Spleen (tissue), 11 donors: ENCODE measurements around the gene NCDN. TPM values are rescaled to one million over a fixed set of nuclear protein-coding genes. Genes with fewer than 3 reads are reported as not detected.

Experiments
- DNase-seq: peaks from one replicate; pipeline ENCODE4 v3.0.0-alpha.2; 2020
- H3K27ac ChIP-seq, 8 donors: fragments of 200-600 bp; sonication (generic) in 7 of 8; 1 replicate in 4 of 8; 2 replicates in 4 of 8; pipeline versions ENCODE4 v1.5.0 to v1.8.0; 2016 to 2021; ENCODE audit warnings: inconsistent platforms in 4 of 8, mild to moderate bottlenecking in 4 of 8, moderate library complexity in 1 of 8
- H3K27me3 ChIP-seq, 7 donors: fragments of 200-600 bp; sonication (generic) in 6 of 7; replicated peaks in 1 of 7; 1 replicate in 4 of 7; 2 replicates in 3 of 7; pipeline versions ENCODE4 v1.5.0 to v1.8.0; 2016 to 2021; ENCODE audit warnings: inconsistent platforms in 3 of 7, mild to moderate bottlenecking in 1 of 7
- H3K36me3 ChIP-seq, 6 donors: fragments of 200-600 bp; sonication (generic) in 5 of 6; 1 replicate in 4 of 6; 2 replicates in 2 of 6; pipeline versions ENCODE4 v1.5.0 to v1.8.0; 2016 to 2021; ENCODE audit warnings: inconsistent platforms in 2 of 6
- H3K4me1 ChIP-seq, 6 donors: fragments of 200-600 bp; sonication (generic) in 5 of 6; 1 replicate in 3 of 6; 2 replicates in 3 of 6; pipeline versions ENCODE4 v1.5.0 to v1.8.0; 2016 to 2021; ENCODE audit warnings: inconsistent platforms in 3 of 6
- H3K4me3 ChIP-seq, 8 donors: fragments of 200-600 bp; sonication (generic) in 7 of 8; 1 replicate in 4 of 8; 2 replicates in 4 of 8; pipeline versions ENCODE4 v1.5.0 to v1.8.0; 2016 to 2021; ENCODE audit warnings: inconsistent platforms in 4 of 8, mild to moderate bottlenecking in 4 of 8, moderate library complexity in 2 of 8
- H3K9me3 ChIP-seq, 8 donors: fragments of 200-600 bp; sonication (generic) in 7 of 8; 1 replicate in 4 of 8; 2 replicates in 4 of 8; pipeline versions ENCODE4 v1.5.0 to v1.8.0; 2016 to 2021; ENCODE audit warnings: inconsistent platforms in 4 of 8
- POLR2A ChIP-seq, 3 donors: fragments of 450-650 bp; IDR thresholded peaks; one replicate each; pipeline ENCODE4 v1.5.1; 2017; ENCODE audit warnings: antibody characterized with exemption in 3 of 3, mild to moderate bottlenecking in 1 of 3
- POLR2AphosphoS5 ChIP-seq, 3 donors: sonication (generic); formaldehyde crosslinking; IDR thresholded peaks; one replicate each; pipeline ENCODE4 v1.5.1; 2017; ENCODE audit warnings: antibody characterized with exemption in 3 of 3
- WGBS, 5 donors: extraction: QIAGEN DNeasy Blood & Tissue Kit in 3 of 5; methylation state at CpG; one replicate each; pipeline versions ENCODE4 v1.1.5 to v1.1.7; 2013 to 2018; 5-methylcytosine and 5-hydroxymethylcytosine counted together
- intact Hi-C: fragments of 100-400 bp; cut with DNase I; formaldehyde crosslinking; loops from one replicate; pipeline ENCODE4 v1.15.0; 2023; ENCODE audit warnings: low total_unique reads
- polyA plus RNA-seq, 3 donors: library from polyadenylated mRNA; stranded (reverse); fragments of 200-250 nt; gene quantifications; one replicate each; pipeline ENCODE4 v1.2.1, GENCODE V29; 2013
- total RNA-seq, 7 donors: library from RNA; depleted of rRNA in 3 of 7; stranded (reverse); fragments of >200 nt in 3 of 7; fragmentation: NEBNext Ultra II Directional in 4 of 7; extraction: Animal tissue kit (Norgen Biotek cat#: 25700) in 4 of 7; gene quantifications; one replicate each; pipeline versions ENCODE4 v1.1.0 to v1.2.1, GENCODE V29; 2016 to 2021
- TF ChIP-seq, protein P1 (sequence below), 11 experiments: fragments of 200-600 bp in 7 of 11; fragments of 450-650 bp in 4 of 11; sonication (generic) in 4 of 11; IDR thresholded peaks in 8 of 11; conservative IDR thresholded peaks in 3 of 11; 1 replicate in 7 of 11; 2 replicates in 4 of 11; pipeline versions ENCODE4 v1.4.0 to v1.8.0; 2016 to 2021; ENCODE audit warnings: antibody characterized with exemption in 11 of 11, inconsistent platforms in 4 of 11, mild to moderate bottlenecking in 1 of 11
- donor health status: healthy with polysubstance abuse.
- donor health status: DM: no; HTN: no; CAD: no; lungs with moderate emphysema.
- donor health status: DM: no; HTN: no; CAD: no.
- donor health status: Bipolar disorder and iron deficiency.
- donor health status: healthy.
- donor health status: DM: no; HTN: no; CAD: no.
- donor health status: DM: yes; HTN: yes; CAD: no.

The NCDN gene
- total and polyA plus RNA-seq, 10 donors = 4.2 to 19.1 (median 16.5) TPM

DNA sequence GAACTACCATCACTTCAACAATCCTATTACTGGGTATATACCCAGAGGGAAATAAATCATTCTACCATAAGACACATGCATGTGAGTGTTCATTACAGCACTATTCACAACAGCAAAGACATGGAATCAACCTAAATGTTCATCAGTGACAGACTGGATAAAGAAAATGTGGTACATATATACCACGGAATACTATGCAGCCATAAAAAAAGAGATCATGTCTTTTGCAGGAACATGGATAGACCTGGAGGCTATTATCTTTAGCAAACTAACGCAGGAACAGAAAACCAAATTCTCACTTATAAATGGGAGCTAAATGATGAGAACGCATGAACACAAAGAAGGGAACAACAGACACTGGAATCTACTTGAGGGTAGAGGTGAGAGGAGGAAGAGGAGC lies 39.4 kb upstream of the NCDN start:
- H3K36me3 ChIP-seq = no peaks in the 10 kb centered on the region
- WGBS, 5 donors = 94 to 98% (median 98%) methylated on average over 3 of the region's 3 CpGs
- TF ChIP-seq, protein P1, sequence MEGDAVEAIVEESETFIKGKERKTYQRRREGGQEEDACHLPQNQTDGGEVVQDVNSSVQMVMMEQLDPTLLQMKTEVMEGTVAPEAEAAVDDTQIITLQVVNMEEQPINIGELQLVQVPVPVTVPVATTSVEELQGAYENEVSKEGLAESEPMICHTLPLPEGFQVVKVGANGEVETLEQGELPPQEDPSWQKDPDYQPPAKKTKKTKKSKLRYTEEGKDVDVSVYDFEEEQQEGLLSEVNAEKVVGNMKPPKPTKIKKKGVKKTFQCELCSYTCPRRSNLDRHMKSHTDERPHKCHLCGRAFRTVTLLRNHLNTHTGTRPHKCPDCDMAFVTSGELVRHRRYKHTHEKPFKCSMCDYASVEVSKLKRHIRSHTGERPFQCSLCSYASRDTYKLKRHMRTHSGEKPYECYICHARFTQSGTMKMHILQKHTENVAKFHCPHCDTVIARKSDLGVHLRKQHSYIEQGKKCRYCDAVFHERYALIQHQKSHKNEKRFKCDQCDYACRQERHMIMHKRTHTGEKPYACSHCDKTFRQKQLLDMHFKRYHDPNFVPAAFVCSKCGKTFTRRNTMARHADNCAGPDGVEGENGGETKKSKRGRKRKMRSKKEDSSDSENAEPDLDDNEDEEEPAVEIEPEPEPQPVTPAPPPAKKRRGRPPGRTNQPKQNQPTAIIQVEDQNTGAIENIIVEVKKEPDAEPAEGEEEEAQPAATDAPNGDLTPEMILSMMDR (IDR thresholded peaks at IDR 0.05 in 8 of 11, conservative IDR thresholded peaks at IDR 0.05 in 3 of 11) = no peak
- no peak for TF ChIP-seq POLR2A (IDR thresholded peaks at IDR 0.05)
- no peak for TF ChIP-seq POLR2AphosphoS5 (IDR thresholded peaks at IDR 0.05)

DNA sequence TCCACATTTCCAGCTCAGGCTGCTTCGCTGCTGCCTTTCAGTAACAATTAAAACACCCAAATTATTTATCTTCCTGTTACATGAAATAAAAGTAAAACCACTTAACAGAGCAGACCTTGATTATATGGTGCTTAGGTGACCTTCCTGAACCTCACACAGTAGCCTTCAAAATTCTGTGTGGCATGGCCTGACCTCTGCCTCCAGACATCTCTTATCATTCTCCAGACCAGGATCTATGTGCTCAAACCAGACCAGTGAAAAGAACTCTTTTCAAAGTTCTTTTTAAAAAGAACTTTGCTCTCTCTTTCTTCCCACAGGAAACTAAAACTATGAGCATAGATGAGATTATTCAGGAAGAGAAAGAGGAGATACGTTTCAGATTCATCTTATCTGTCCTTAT lies 38.2 kb upstream of the NCDN start:
- WGBS, 5 donors = 50 to 70% (median 61%) methylated on average over 2 of the region's 2 CpGs

More for the DNA sequence above, 39.4 kb upstream of the NCDN start:
- DNase-seq = no peak
- Histone ChIP-seq H3K27me3 (no peaks in the 10 kb centered on the region), H3K27ac (no peak overlapping the region), H3K4me3 (no peak overlapping the region), H3K4me1 (peaks cover 0 to 13% (median 2%) of the 10 kb centered on the region in 6 donors), H3K9me3 (peaks cover 3 to 36% (median 26%) of the 10 kb centered on the region in 8 donors)
- intact Hi-C loops = no loop called here

DNA sequence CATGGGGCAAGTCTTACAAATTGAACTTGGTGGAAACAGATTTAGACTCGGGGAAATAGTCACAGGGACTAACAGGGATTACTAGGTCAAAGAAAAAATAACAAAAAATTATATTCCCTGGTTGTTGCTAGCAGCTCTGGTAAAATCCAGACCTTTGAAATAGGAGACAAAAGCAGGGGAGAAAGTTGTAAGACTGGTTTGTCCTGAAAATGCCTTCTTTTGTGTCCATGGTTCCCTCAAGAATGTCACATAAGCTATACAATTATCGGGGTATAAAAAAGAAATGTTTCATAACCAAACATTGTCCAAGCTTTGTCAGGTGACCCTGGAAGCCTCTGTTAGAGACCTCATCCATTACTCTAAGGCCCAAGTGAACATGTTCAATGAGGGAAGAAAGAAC lies 33.5 kb upstream of the NCDN start:
- Histone ChIP-seq H3K9me3 (peaks cover 0 to 4% (median 0%) of the 10 kb centered on the region in 8 donors), H3K4me3 (no peak overlapping the region), H3K36me3 (peaks cover 0 to 7% (median 0%) of the 10 kb centered on the region in 6 donors), H3K27ac (no peak overlapping the region), H3K4me1 (peaks cover 0 to 9% (median 0%) of the 10 kb centered on the region in 6 donors), H3K27me3 (no peaks in the 10 kb centered on the region)
- intact Hi-C loops = no loop called here
- TF ChIP-seq POLR2A (IDR thresholded peaks at IDR 0.05) (no peak), POLR2AphosphoS5 (IDR thresholded peaks at IDR 0.05) (no peak)
- TF ChIP-seq, protein P1 (IDR thresholded peaks at IDR 0.05 in 8 of 11, conservative IDR thresholded peaks at IDR 0.05 in 3 of 11) = no peak
- no peak for DNase-seq
- WGBS, 5 donors = 92 to 97% (median 95%) methylated on average over 2 of the region's 2 CpGs

More for the DNA sequence above, 38.2 kb upstream of the NCDN start:
- DNase-seq = no peak
- TF ChIP-seq POLR2A (IDR thresholded peaks at IDR 0.05) = no peak
- TF ChIP-seq, protein P1 (IDR thresholded peaks at IDR 0.05 in 8 of 11, conservative IDR thresholded peaks at IDR 0.05 in 3 of 11) = no peak
- TF ChIP-seq POLR2AphosphoS5 (IDR thresholded peaks at IDR 0.05) = no peak
- Histone ChIP-seq H3K27me3 (no peaks in the 10 kb centered on the region), H3K9me3 (peaks cover 3 to 36% (median 26%) of the 10 kb centered on the region in 8 donors), H3K4me3 (no peak overlapping the region), H3K27ac (peak overlapping the region in 3 of 8 donors; percentile 2 to 37 (median 22)), H3K36me3 (peaks cover 0 to 4% (median 0%) of the 10 kb centered on the region in 6 donors), H3K4me1 (peaks cover 0 to 13% (median 2%) of the 10 kb centered on the region in 6 donors)
- intact Hi-C loops = no loop called here

DNA sequence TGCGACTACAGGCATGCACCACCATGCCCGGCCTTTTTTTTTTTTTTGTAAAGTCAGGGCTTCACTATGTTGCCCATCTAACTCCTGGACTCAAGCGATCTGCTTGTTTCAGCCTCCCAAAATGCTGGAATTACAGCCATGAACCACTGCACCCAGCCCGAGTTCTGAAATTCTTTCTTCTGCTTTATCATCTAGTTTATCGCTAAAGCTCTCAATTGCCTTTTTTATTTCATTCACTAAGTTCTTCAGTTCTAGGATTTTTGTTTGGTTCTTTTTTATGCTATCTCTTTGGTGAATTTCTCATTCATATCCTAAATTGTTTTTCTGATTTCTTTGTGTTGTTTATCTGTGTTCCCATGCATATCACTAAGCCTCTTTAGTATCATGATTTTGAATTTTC lies 27.4 kb upstream of the NCDN start:
- no peak overlapping the region for H3K27ac ChIP-seq
- H3K4me1 ChIP-seq = peaks cover 0 to 9% (median under 1%) of the 10 kb centered on the region in 6 donors
- intact Hi-C loops = no loop called here
- H3K9me3 ChIP-seq = peaks cover 0 to 24% (median 12%) of the 10 kb centered on the region in 8 donors
- no peak for DNase-seq
- H3K27me3 ChIP-seq = no peaks in the 10 kb centered on the region
- TF ChIP-seq, protein P1 (IDR thresholded peaks at IDR 0.05 in 8 of 11, conservative IDR thresholded peaks at IDR 0.05 in 3 of 11) = no peak
- no peak for TF ChIP-seq POLR2A (IDR thresholded peaks at IDR 0.05)
- no peak for TF ChIP-seq POLR2AphosphoS5 (IDR thresholded peaks at IDR 0.05)
- WGBS, 5 donors = 76 to 79% (median 78%) methylated on average over 5 of the region's 5 CpGs
- H3K4me3 ChIP-seq = no peak overlapping the region
- H3K36me3 ChIP-seq = peaks cover 0 to 34% (median 12%) of the 10 kb centered on the region in 6 donors
